NB4 (cell line): ENCODE results near the gene TPRA1.

Source experiments
- CTCF ChIP-seq: IDR thresholded peaks from one replicate; pipeline ENCODE4 v1.5.1; 2012; ENCODE audit warnings: low read depth, low read length
- POLR2A ChIP-seq: IDR thresholded peaks from 2 replicates; pipeline ENCODE4 v1.6.1; 2011; ENCODE audit warnings: mild to moderate bottlenecking; ENCODE audit not compliant: insufficient read length; ENCODE audit errors: extremely low read depth

- TF ChIP-seq POLR2A (no peak), CTCF (no peak)
Observed at GRCh38 chr3:127616836-127617605, 26.5 kb upstream of the TPRA1 start.
